ENCODE results near the gene ABCC6. TPM values are rescaled to one million over a fixed set of nuclear protein-coding genes. Genes with fewer than 3 reads are reported as not detected.
"Not testable (repeated sequence)": the region's sequence is repeated elsewhere in the genome, so short reads cannot be mapped to it uniquely, and the experiment has no call there.

The ABCC6 gene
- total RNA-seq, 2 donors from 2014 or later: 10.4 to 14.5 TPM

- H3K4me3 ChIP-seq; H3K9me3 ChIP-seq; H3K27me3 ChIP-seq; intact Hi-C loops (cut with DNase I); H3K36me3 ChIP-seq; H3K4me1 ChIP-seq; H3K9ac ChIP-seq (ENCODE audit: low read depth in 2 of 2, low read length in 2 of 2); DNase-seq; H3K27ac ChIP-seq: not testable (repeated sequence)
Measured at GRCh38 chr16:16249621-16250330, 26.5 kb upstream of the ABCC6 start.

- H3K9ac ChIP-seq (ENCODE audit: low read depth in 2 of 2, low read length in 2 of 2); H3K9me3 ChIP-seq; H3K36me3 ChIP-seq; H3K27ac ChIP-seq; intact Hi-C loops (cut with DNase I); H3K27me3 ChIP-seq; H3K4me3 ChIP-seq; H3K4me1 ChIP-seq; DNase-seq: not testable (repeated sequence)
Measured at GRCh38 chr16:16247439-16247838, 24.1 kb upstream of the ABCC6 start.

GRCh38 chr16:16246578-16247262 is 23.4 kb upstream of the ABCC6 start:
- H3K4me1 ChIP-seq; H3K9ac ChIP-seq (ENCODE audit: low read depth in 2 of 2, low read length in 2 of 2); H3K4me3 ChIP-seq; H3K36me3 ChIP-seq; H3K9me3 ChIP-seq; DNase-seq; H3K27ac ChIP-seq; H3K27me3 ChIP-seq; intact Hi-C loops (cut with DNase I): not testable (repeated sequence)

GRCh38 chr16:16243886-16244285 is 20.6 kb upstream of the ABCC6 start:
- H3K4me1 ChIP-seq; H3K36me3 ChIP-seq; H3K4me3 ChIP-seq; H3K9me3 ChIP-seq; H3K27ac ChIP-seq; intact Hi-C loops (cut with DNase I); H3K27me3 ChIP-seq; DNase-seq; H3K9ac ChIP-seq (ENCODE audit: low read depth in 2 of 2, low read length in 2 of 2): not testable (repeated sequence)

- H3K9me3 ChIP-seq; H3K4me3 ChIP-seq; H3K27ac ChIP-seq; intact Hi-C loops (cut with DNase I); H3K27me3 ChIP-seq; H3K9ac ChIP-seq (ENCODE audit: low read depth in 2 of 2, low read length in 2 of 2); H3K4me1 ChIP-seq; H3K36me3 ChIP-seq; DNase-seq: not testable (repeated sequence)
Measured at GRCh38 chr16:16240667-16241066, 17.4 kb upstream of the ABCC6 start.

GRCh38 chr16:16237738-16238137 is 14.4 kb upstream of the ABCC6 start:
- H3K4me3 ChIP-seq; H3K4me1 ChIP-seq; H3K27ac ChIP-seq; H3K36me3 ChIP-seq; H3K27me3 ChIP-seq; intact Hi-C loops (cut with DNase I); H3K9ac ChIP-seq (ENCODE audit: low read depth in 2 of 2, low read length in 2 of 2); H3K9me3 ChIP-seq; DNase-seq: not testable (repeated sequence)

GRCh38 chr16:16237071-16237470 is 13.8 kb upstream of the ABCC6 start:
- H3K4me3 ChIP-seq; H3K27me3 ChIP-seq; H3K36me3 ChIP-seq; intact Hi-C loops (cut with DNase I); H3K4me1 ChIP-seq; H3K27ac ChIP-seq; DNase-seq; H3K9me3 ChIP-seq; H3K9ac ChIP-seq (ENCODE audit: low read depth in 2 of 2, low read length in 2 of 2): not testable (repeated sequence)

GRCh38 chr16:16232692-16233061 is 9.4 kb upstream of the ABCC6 start:
- H3K36me3 ChIP-seq; H3K9me3 ChIP-seq; H3K27ac ChIP-seq; H3K4me3 ChIP-seq; H3K4me1 ChIP-seq; H3K27me3 ChIP-seq; H3K9ac ChIP-seq (ENCODE audit: low read depth in 2 of 2, low read length in 2 of 2); intact Hi-C loops (cut with DNase I); DNase-seq: not testable (repeated sequence)

- H3K9ac ChIP-seq (ENCODE audit: low read depth in 2 of 2, low read length in 2 of 2); DNase-seq; intact Hi-C loops (cut with DNase I); H3K4me3 ChIP-seq; H3K9me3 ChIP-seq; H3K27me3 ChIP-seq; H3K36me3 ChIP-seq; H3K4me1 ChIP-seq; H3K27ac ChIP-seq: not testable (repeated sequence)
Measured at GRCh38 chr16:16223662-16224241, 458 bp upstream of the ABCC6 start.

GRCh38 chr16:16221382-16221781 is 1.9 kb downstream of the ABCC6 start:
- H3K9me3 ChIP-seq; H3K4me1 ChIP-seq; H3K4me3 ChIP-seq; H3K36me3 ChIP-seq; H3K9ac ChIP-seq (ENCODE audit: low read depth in 2 of 2, low read length in 2 of 2); H3K27me3 ChIP-seq; intact Hi-C loops (cut with DNase I); DNase-seq; H3K27ac ChIP-seq: not testable (repeated sequence)

- H3K9ac ChIP-seq (ENCODE audit: low read depth in 2 of 2, low read length in 2 of 2); H3K27ac ChIP-seq; H3K4me3 ChIP-seq; H3K36me3 ChIP-seq; H3K9me3 ChIP-seq; H3K27me3 ChIP-seq; DNase-seq; intact Hi-C loops (cut with DNase I); H3K4me1 ChIP-seq: not testable (repeated sequence)
Measured at GRCh38 chr16:16220449-16220848, 2.8 kb downstream of the ABCC6 start.

GRCh38 chr16:16218787-16219186 is 4.5 kb downstream of the ABCC6 start:
- intact Hi-C loops (cut with DNase I); H3K36me3 ChIP-seq; H3K9me3 ChIP-seq; H3K27me3 ChIP-seq; H3K4me3 ChIP-seq; H3K27ac ChIP-seq; H3K4me1 ChIP-seq; DNase-seq; H3K9ac ChIP-seq (ENCODE audit: low read depth in 2 of 2, low read length in 2 of 2): not testable (repeated sequence)

- H3K4me3 ChIP-seq; DNase-seq; H3K9ac ChIP-seq (ENCODE audit: low read depth in 2 of 2, low read length in 2 of 2); H3K9me3 ChIP-seq; H3K36me3 ChIP-seq; H3K27me3 ChIP-seq; intact Hi-C loops (cut with DNase I); H3K4me1 ChIP-seq; H3K27ac ChIP-seq: not testable (repeated sequence)
Measured at GRCh38 chr16:16218349-16218748, 4.9 kb downstream of the ABCC6 start.

All from colonic mucosa (tissue), 4 donors.